Inferior parietal cortex (tissue), 1 donor: ENCODE data around the gene FCGR3B.
"Not testable (repeated sequence)": the region's sequence is repeated elsewhere in the genome, so short reads cannot be mapped to it uniquely, and the experiment has no call there.

Experiments used
- DNase-seq: peaks from one replicate; pipeline ENCODE4 v3.0.0-alpha.2; 2016; ENCODE audit errors: extremely low spot score

Gene FCGR3B

DNA sequence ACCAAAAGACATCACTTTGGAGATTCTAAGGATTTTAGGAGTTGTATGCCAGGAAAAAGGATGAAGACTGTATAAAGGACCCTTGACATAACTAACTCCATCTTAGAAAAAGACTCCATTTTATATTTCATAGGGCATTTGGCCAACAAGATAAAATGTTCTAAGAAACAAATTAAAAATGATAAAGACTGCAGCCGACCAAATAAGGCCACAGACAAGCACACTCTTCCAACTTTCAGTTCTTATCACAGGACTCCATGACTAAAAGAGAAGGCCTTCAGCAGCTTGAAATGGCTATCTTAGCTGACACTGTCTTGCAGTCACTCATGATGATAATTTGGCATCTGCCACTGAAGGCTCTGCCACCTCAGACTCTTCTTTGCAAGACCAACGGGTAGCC lies 8.2 kb upstream of the FCGR3B start:
- not testable (repeated sequence) for DNase-seq

DNA sequence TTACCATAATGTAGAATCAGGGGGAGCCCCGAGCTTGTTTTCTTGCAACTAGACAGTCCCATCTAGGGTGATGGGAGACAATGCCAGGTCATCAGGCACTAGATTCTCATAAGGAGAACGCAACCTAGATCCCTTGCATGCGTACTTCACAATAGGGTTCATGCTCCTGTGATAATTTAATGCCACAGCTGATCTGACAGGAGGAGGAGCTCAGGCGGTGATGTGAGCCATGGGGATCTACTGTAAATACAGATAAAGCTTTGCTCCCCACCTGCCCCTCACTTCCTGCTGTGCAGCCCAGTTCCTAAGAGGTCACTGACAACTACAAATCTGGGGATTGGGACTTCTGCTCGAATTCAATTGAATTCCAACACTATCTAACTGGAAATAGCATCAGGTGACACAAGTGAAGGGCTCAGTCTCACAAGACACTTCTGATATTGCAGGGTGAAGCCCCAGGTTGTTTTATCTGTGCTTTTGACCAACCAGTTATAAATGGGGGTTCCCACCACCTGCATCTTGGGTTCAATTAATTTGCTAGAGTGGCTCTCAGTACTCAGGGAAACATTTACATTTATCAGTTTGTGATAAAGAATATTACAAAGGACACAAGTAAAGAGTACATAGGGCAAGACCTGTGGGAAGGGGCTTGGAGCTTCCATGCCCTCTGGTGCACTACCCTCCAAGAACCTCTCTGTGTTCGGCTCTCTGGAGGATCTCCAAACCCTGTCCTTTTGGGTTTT lies 7.4 kb upstream of the FCGR3B start:
- DNase-seq: not testable (repeated sequence)

GRCh38 chr1:161636976-161637375 lies 6.0 kb upstream of the FCGR3B start:
- DNase-seq: not testable (repeated sequence)

DNA sequence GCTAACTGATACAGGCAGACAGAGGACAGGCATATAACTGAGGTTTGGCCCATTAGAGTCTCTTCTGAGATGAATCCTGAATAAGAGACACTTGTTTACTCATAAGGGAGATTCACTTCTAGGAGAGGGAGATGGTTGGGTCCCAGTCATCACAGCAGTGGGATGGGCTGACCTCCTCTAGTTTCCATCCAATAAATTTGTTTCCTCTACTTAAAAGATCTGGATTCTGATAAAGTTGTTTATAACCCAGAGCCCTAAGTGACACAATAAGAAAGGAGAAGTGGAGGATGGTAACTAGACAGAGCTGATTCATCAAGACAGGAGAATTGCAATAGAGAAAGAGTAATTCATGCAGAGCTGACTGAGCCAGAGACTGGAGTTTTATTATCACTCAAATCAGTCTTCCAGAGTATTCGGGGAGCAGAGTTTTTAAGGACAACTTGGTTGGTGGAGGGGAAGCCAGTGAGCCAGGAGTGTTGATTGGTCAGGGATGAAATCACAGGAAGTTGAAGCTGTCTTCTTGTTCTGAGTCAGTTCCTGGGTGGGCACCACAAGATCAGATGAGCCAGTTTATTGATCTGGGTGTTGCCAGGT lies 5.3 kb upstream of the FCGR3B start:
- DNase-seq: not testable (repeated sequence)

DNA sequence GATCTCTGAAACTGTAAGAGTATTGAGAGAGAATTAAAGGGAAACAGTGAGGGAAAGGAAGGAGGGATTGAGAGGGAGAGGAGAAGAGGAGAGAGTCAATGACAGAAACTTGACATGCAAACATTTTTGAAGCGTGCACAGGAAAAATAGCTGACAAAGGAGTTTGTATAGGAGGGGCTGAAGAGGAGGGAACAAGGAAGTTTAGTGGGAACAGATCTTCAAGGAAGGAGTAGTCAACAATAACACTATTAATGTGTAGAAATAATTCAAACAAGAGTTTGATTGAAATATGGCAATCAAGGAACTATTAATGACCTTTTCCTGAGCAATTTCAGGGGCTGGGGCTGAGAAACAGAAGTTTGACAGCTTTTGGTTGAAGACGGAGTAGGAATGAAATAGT lies 4.0 kb upstream of the FCGR3B start:
- DNase-seq: not testable (repeated sequence)

GRCh38 chr1:161630128-161630742 lies 741 bp downstream of the FCGR3B start:
- not testable (repeated sequence) for DNase-seq

GRCh38 chr1:161626445-161627146 lies 4.4 kb downstream of the FCGR3B start:
- DNase-seq: not testable (repeated sequence)

DNA sequence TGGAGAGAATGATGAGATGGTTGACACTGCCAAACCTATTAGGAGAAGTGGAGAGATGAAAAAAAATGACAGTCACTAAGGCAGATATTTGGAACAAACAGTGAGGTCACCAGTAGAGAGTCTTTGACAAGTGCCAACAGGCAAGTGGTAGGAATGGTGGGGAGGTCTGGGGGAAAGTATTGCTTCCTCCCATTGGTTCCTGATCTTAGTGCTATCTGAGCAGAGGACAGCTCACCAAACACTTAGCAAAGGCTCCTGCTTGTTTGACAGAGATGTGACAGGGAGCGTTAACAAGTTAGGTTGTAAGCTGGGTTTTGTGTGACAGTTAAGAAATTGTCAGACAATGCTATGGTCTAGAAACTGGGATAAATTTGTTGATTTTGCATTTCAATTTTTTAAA lies 6.4 kb downstream of the FCGR3B start:
- not testable (repeated sequence) for DNase-seq

DNA sequence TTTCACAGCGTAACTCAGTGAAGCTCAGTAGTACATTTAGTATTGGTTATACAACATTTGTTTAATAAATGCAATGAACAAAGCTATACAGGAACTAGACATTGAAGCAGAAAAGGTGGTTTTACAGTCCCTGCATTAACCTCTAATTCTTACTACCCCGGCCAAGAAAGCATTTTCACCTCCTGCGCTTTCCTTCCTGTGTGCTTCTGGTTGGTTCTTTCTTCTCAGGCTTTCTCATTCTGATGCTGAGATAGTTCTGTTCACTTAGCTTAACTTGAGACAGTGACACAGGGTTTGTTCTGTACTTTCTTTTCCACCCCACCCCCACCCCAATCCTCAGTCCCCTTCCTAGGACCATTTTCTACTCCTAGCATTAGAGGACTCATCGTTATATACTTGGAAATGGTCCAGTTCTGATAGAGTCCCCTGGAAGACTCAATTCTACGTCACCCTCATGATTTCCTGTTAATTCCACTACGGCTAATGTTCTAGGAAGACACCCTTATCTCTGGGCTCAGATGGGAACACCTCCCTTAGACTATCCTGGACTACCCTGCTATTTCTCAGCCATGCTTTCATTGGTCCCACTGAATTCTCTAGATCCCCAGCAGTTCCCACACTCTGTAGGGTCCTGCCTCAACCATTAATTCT lies 7.5 kb downstream of the FCGR3B start:
- not testable (repeated sequence) for DNase-seq

DNA sequence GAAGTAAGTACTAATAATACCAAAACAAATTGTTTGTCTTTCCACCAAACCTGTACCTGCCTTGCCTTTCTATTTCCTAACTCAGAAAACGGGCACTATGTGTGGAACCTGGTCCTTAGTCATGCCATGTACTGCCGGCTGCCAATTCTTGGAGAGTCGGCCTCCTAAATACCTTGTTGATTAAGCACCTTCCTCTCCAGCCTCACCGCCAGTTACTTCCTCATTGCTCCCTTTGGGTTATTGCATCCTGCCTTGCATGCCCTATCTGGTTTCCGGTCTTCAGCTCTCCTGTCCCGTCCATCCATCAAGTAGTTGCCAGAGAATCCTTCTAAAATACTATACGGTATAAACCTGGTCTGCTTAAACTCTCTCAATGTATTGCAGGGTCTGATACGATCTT lies 8.9 kb downstream of the FCGR3B start:
- not testable (repeated sequence) for DNase-seq

DNA sequence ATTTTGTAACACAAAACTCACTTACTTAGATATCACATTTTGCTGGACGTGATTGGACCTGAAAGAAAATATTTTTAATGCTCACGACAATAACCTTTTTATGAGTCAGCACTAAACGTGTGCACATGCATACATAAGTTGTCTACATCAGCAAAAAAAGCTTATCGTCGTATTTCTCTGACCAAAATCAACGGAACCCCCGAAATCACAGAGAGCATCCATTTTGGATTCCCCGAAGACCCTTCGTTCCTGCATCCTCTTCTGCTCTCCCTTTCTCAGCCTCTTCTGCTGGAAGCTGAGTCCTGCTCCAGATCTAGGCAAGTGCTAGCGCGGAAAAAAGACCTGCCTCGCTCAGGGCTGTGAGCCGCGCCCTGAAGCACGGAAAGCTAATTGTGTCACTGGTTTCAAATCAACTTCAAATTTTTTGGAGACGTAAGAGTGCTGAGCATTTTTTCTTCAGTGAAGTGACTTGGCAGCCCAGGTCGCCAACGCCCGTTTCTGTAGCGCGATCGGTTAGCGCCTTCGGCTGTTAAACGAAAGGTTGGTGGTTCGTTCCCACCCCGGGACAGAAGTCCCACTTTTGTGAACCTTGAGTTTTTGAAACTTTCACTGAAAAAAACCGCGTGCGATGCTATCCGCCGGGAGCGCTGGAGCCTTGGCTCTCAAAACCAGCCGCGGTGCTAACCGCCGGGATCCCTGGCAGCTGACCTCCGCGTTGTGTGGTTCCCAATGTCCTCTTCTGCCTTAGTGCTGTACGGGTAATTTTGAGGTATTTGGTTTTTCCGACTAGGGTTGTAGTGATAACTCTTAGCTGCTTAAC lies 9.6 kb downstream of the FCGR3B start:
- DNase-seq: peak; percentile 86

DNA sequence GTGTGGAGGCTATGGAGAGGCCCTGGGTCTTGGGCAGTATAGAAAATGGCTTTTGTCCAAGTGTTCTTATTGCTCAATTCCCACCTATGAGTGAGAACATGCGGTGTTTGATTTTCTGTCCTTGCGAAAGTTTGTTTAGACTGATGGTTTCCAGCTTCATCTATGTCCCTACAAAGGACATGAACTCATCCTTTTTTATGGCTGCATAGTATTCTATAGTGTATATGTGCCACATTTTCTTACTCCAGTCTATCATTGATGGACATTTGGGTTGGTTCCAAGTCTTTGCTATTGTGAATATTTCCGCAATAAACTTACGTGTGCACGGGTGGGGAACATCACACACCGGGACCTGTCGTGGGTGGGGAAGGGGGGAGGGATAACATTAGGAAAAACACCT lies 10.6 kb downstream of the FCGR3B start:
- DNase-seq: not testable (repeated sequence)

DNA sequence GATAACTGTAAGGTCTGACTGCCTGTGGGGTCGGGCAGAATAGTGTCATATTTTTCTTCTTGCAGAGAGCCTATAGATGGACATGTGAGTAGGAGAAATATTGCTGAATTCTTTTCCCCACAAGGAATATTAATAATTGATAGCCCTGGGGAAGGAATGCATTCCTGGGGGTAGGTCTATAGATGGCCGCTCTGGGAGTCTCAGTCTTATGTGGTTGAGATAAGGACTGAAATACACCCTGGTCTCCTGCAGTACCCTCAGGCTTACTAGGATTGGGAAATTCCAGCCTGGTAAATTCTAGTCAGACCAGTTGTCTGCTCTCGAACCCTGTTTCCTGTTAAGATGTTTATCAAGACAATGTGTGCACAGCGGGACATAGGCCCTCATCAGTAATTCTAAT lies 12.5 kb downstream of the FCGR3B start:
- DNase-seq: not testable (repeated sequence)

DNA sequence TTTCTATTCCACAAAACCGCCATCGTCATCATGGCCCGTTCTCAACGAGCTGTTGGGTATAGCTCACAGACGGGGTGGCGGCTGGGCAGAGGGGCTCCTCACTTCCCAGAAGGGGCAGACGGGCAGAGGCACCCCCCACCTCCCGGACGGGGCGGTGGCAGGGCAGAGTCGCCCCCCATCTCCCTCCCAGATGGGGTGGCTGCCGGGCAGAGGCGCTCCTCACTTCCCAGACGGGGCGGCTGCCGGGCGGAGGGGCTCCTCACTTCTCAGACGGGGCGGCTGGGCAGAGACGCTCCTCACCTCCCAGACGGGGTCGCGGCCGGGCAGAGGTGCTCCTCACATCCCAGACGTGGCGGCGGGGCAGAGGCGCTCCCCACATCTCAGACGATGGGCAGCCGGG lies 14.6 kb downstream of the FCGR3B start:
- not testable (repeated sequence) for DNase-seq

DNA sequence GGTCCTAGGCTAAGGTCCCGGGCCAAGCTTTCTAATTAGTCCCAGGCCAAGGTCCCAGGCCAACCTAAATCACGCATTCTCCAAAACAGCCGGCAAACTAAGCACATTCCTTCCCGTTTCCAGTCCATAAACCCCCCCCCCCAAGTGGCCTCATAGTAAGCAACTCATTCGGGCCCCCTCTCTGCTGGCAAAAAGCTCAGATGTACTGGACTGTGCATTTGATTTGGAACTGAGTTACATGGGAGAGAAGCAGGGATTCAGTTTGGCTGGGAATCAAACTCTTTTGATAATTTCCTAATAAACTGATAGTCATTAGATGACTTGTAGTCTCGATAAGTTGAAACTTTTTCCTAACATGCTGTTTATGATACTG lies 17.8 kb downstream of the FCGR3B start:
- DNase-seq: not testable (repeated sequence)

DNA sequence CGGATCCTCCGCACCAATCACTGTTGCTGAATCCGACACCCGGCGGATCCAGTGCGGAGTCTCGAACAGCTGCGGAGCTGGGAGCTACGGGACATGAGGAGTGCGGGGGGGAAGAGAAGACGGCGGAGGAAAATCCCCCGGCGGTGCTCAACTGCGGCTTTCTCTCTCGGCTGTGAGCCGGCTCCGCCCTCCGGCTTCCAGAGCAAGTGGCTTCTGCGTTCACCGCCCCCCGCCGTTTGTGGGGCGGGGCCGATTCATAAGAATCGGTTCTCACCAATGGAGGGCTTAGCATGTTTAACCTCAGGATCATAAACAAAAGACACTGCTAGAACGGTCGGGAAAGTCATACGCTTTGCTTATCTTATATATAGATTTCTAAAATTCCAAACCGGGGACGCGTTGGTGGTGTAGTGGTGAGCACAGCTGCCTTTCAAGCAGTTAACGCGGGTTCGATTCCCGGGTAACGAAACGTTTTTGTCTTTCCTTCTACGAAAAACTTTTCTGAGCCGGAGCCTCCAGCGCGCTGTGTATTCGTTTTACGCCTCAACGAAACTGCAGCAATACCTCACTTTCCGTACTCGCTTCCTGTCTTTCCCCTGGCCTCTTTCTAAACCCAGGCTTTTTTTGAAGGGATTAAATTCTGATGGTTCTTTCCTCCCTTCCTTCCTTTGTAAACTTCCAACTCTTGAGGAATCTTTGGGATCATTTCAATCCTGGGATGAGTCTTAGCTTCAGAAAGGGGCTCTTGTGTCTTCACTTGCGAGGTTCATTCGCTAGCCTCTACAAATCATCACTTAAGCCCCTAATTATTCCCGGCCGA lies 18.4 kb downstream of the FCGR3B start:
- peak; percentile 95 for DNase-seq

DNA sequence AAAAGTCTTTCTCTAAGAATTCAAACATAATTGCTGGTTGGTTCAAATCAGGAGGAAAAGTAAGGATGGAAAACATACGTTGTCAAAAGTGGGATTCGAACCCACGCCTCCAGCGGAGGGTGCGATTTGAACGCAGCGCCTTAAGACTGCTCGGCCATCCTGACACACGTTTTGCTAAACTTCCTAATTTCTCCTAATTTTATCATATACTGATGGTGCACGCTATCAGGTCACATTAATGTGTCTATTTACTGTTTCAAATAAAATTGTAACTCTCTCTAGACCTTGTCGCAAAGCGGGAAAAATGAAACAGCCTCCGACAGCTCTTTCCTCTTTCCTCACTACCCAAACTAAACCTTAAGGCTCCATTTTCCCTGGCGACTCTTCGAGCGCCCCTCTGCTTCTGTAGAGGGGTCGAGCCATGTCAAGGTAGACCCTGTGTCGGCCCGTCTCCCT lies 19.1 kb downstream of the FCGR3B start:
- DNase-seq: peak; percentile 40

- not testable (repeated sequence) for DNase-seq
These were observed 20.8 kb downstream of the FCGR3B start for GRCh38 chr1:161610198-161610597.

DNA sequence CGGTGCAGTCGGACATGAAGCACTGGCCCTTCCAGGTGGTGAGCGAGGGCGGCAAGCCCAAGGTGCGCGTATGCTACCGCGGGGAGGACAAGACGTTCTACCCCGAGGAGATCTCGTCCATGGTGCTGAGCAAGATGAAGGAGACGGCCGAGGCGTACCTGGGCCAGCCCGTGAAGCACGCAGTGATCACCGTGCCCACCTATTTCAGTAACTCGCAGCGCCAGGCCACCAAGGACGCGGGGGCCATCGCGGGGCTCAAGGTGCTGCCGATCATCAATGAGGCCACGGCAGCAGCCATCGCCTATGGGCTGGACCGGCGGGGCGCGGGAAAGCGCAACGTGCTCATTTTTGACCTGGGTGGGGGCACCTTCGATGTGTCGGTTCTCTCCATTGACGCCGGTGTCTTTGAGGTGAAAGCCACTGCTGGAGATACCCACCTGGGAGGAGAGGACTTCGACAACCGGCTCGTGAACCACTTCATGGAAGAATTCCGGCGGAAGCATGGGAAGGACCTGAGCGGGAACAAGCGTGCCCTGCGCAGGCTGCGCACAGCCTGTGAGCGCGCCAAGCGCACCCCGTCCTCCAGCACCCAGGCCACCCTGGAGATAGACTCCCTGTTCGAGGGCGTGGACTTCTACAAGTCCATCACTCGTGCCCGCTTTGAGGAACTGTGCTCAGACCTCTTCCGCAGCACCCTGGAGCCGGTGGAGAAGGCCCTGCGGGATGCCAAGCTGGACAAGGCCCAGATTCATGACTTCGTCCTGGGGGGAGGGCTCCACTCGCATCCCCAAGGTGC lies 24.2 kb downstream of the FCGR3B start:
- DNase-seq: not testable (repeated sequence)
